MCF 10A (cell line): ENCODE data around the gene SHISA8. TPM values are rescaled to one million over a fixed set of nuclear protein-coding genes. Genes with fewer than 3 reads are reported as not detected.

ENCODE experiments used
- BruUV-seq: library from RNA; stranded (reverse); fragments of 400-500 nt; replicated peaks from 2 replicates; lab custom pipeline; 2021; lab: Mats Ljungman, UMichigan
- CTCF ChIA-PET: fragments of 300-600 bp; sonication (Branson Sonifier 250); formaldehyde crosslinking; extraction: SDS; loops from one replicate; lab custom pipeline; 2021; ENCODE audit warnings: antibody characterized with exemption, inconsistent platforms; lab: Yijun Ruan, JAX
- POLR2A ChIA-PET: fragments of 300-600, 350-650 bp; sonication (Branson Sonifier 250); formaldehyde crosslinking; extraction: SDS; loops from one replicate; lab custom pipeline; 2020; ENCODE audit warnings: antibody characterized with exemption, inconsistent platforms; lab: Yijun Ruan, JAX
- DNase-seq: peaks from one replicate; pipeline ENCODE4 v3.0.0-alpha.2; 2018; ENCODE audit not compliant: unreplicated experiment
- H3K27ac Mint-ChIP-seq: one replicate; pipeline ENCODE4 v1.8.0; 2022; ENCODE audit warnings: mild to moderate bottlenecking, low read depth, mixed read lengths; ENCODE audit not compliant: unreplicated experiment
- H3K27me3 Mint-ChIP-seq: one replicate; pipeline ENCODE4 v1.8.0; 2022; ENCODE audit warnings: mixed read lengths; ENCODE audit not compliant: insufficient read depth, unreplicated experiment
- H3K36me3 Mint-ChIP-seq: one replicate; pipeline ENCODE4 v1.8.0; 2022; ENCODE audit warnings: mild to moderate bottlenecking, moderate library complexity, mixed read lengths; ENCODE audit not compliant: insufficient read depth, unreplicated experiment
- H3K4me1 Mint-ChIP-seq: one replicate; pipeline ENCODE4 v1.8.0; 2022; ENCODE audit warnings: mixed read lengths; ENCODE audit not compliant: insufficient read depth, unreplicated experiment
- H3K4me3 Mint-ChIP-seq: one replicate; pipeline ENCODE4 v1.8.0; 2022; ENCODE audit warnings: mild to moderate bottlenecking, moderate library complexity, mixed read lengths; ENCODE audit not compliant: unreplicated experiment
- H3K9me3 Mint-ChIP-seq: one replicate; pipeline ENCODE4 v1.8.0; 2022; ENCODE audit warnings: mixed read lengths; ENCODE audit not compliant: unreplicated experiment
- intact Hi-C: fragments of 100-400 bp; cut with micrococcal nuclease; formaldehyde crosslinking; loops from 2 replicates; pipeline ENCODE4 v1.14.1; 2022
- total RNA-seq: library from RNA; stranded (reverse); gene quantifications from 2 replicates; pipeline ENCODE4 v1.2.3, GENCODE V29; 2022
- TF ChIP-seq, protein P1 (sequence below): fragments of 200-600 bp; IDR thresholded peaks from one replicate; pipeline ENCODE4 v1.8.0; 2022; ENCODE audit warnings: antibody characterized with exemption, mild to moderate bottlenecking; ENCODE audit not compliant: unreplicated experiment

Gene SHISA8
- total RNA-seq, 1 experiment from 2014 or later, result not detected

DNA sequence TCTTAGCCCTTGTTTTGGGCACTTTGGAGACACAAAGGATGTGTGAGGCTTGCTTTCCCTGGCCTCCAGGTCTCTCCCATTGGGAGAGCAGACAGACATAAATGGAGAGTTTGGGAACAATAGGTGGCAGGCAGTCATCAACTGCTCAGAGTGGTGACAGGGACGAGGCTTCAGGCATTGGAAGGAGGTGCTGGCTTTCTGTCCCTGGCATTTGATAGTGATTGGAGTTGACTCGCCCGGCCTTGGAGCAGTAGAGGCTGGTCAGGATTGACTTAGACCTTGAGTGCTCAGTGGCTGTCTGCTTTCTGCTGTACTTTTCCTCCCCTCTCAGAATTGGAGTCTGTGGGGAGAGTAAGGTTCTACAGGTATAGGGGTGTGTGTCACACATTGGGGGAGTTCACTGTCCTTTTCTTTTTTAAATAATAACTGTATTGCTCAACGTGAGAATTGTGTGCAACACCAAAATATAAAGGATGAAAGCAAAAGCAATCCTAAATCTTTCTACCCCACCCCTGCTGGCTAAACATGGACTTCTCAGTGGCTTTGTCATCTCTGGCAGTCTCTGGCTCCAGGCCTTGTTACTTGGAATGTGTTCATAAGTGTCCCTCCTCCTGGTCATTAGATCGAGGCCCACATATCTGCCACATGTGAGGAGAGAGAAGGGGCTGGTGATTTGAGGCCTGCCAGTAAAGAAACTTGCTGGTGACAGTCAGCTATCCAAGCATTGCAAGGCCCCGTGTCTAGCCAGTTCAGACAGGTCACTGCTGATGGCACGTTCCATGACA, 21.1 kb downstream of the SHISA8 start:
- no TSS peak for BruUV-seq
- ChIA-PET CTCF (interaction anchor here (0.6 kb wide), 1 partner anchor 39 kb away, joined by 3 read pairs; no protein-coding TSS in a partner anchor), POLR2A (interaction anchor here (0.6 kb wide), 1 partner anchor 29 kb away, joined by 3 read pairs; no protein-coding TSS in a partner anchor)
- DNase-seq, result no peak
- Mint-ChIP-seq H3K4me3 (no peak overlapping the region), H3K36me3 (peaks cover 99% of the 10 kb centered on the region), H3K4me1 (no peaks in the 10 kb centered on the region), H3K27me3 (no peaks in the 10 kb centered on the region), H3K9me3 (no peaks in the 10 kb centered on the region), H3K27ac (no peak overlapping the region)
- intact Hi-C loops, result no loop called here
- TF ChIP-seq, protein P1, sequence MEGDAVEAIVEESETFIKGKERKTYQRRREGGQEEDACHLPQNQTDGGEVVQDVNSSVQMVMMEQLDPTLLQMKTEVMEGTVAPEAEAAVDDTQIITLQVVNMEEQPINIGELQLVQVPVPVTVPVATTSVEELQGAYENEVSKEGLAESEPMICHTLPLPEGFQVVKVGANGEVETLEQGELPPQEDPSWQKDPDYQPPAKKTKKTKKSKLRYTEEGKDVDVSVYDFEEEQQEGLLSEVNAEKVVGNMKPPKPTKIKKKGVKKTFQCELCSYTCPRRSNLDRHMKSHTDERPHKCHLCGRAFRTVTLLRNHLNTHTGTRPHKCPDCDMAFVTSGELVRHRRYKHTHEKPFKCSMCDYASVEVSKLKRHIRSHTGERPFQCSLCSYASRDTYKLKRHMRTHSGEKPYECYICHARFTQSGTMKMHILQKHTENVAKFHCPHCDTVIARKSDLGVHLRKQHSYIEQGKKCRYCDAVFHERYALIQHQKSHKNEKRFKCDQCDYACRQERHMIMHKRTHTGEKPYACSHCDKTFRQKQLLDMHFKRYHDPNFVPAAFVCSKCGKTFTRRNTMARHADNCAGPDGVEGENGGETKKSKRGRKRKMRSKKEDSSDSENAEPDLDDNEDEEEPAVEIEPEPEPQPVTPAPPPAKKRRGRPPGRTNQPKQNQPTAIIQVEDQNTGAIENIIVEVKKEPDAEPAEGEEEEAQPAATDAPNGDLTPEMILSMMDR, result no peak

GRCh38 chr22:41892721-41893120, 22.2 kb downstream of the SHISA8 start:
- H3K4me3 Mint-ChIP-seq, result no peak overlapping the region
- no peaks in the 10 kb centered on the region for H3K4me1 Mint-ChIP-seq
- DNase-seq, result no peak
- no peaks in the 10 kb centered on the region for H3K9me3 Mint-ChIP-seq
- ChIA-PET POLR2A (no interaction called here), CTCF (no interaction called here)
- no peak overlapping the region for H3K27ac Mint-ChIP-seq
- H3K27me3 Mint-ChIP-seq, result no peaks in the 10 kb centered on the region
- peaks cover 99% of the 10 kb centered on the region for H3K36me3 Mint-ChIP-seq
- TF ChIP-seq, protein P1, result no peak
- intact Hi-C loops, result no loop called here
- no TSS peak for BruUV-seq

- CTCF ChIA-PET, result interaction anchor here (0.8 to 1.1 kb wide), 3 partner anchors 70 to 711 kb away, joined by 3 to 5 read pairs (median 3); no protein-coding TSS in a partner anchor
- intact Hi-C loops, result no loop called here
- Mint-ChIP-seq H3K27me3 (no peaks in the 10 kb centered on the region), H3K27ac (no peak overlapping the region), H3K36me3 (peaks cover 99% of the 10 kb centered on the region), H3K4me3 (no peak overlapping the region), H3K9me3 (no peaks in the 10 kb centered on the region), H3K4me1 (no peaks in the 10 kb centered on the region)
- POLR2A ChIA-PET, result no interaction called here
- TF ChIP-seq, protein P1, result no peak
- DNase-seq, result no peak
- BruUV-seq, result no TSS peak
Measured at GRCh38 chr22:41891407-41891806, 23.5 kb downstream of the SHISA8 start.

DNA sequence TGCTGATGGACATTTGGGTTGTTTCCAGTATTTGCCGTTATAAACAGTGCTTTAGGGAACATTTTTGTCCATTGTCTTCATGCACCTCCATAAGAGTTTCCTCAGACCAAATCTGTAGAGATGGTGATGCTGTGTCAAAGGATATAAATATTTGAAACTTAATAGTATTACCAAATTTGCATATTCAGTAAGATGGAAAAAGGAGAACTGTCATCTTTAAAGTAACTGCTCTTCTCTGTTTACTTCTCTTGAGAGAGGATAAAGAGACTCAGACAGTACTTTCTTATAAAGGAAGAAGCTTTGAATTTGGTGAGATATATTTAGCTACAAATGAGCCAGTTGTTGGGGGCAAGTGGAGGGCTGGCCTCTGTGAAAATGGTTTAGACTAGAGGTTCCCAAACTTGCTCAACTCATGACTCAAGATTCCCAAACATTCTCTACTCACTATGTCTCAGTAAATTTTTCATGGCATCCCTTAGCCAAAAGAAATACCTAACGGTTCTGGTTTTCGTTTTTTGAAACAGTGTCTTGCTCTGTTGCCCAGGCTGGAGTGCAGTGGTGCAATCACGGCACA, 26.2 kb downstream of the SHISA8 start:
- ChIA-PET CTCF (interaction anchor here (0.7 to 1.0 kb wide), 2 partner anchors 19 to 849 kb away, joined by 3 read pairs; no protein-coding TSS in a partner anchor), POLR2A (no interaction called here)
- Mint-ChIP-seq H3K9me3 (no peaks in the 10 kb centered on the region), H3K4me1 (no peaks in the 10 kb centered on the region), H3K36me3 (peaks cover 97% of the 10 kb centered on the region), H3K4me3 (no peak overlapping the region), H3K27me3 (no peaks in the 10 kb centered on the region), H3K27ac (no peak overlapping the region)
- intact Hi-C loops, result no loop called here
- no TSS peak for BruUV-seq
- TF ChIP-seq, protein P1, result no peak
- no peak for DNase-seq
